SK-N-SH (cell line): ENCODE results near the gene ERRFI1. TPM values are rescaled to one million over a fixed set of nuclear protein-coding genes. Genes with fewer than 3 reads are reported as not detected.

Experiments used
- CTCF ChIA-PET: fragments of 300-600, 350-600 bp; formaldehyde crosslinking; extraction: SDS; loops from one replicate; lab custom pipeline; 2021; lab: Yijun Ruan, JAX
- POLR2A ChIA-PET: fragments of 350-600 bp; sonication (Branson Sonifier 250); formaldehyde crosslinking; extraction: SDS; loops from one replicate; lab custom pipeline; 2020; ENCODE audit warnings: antibody characterized with exemption, inconsistent platforms; lab: Yijun Ruan, JAX
- DNase-seq: peaks from one replicate; pipeline ENCODE4 v3.0.0; 2012
- H2AFZ ChIP-seq: fragments of 200-600 bp; sonication (generic); 2 replicates; pipeline ENCODE4 v1.8.1; 2016; ENCODE audit warnings: antibody characterized with exemption, mild to moderate bottlenecking, low read depth
- H3F3A ChIP-seq: fragments of 200-600 bp; sonication (generic); replicated peaks from 2 replicates; pipeline ENCODE3; 2016; ENCODE audit warnings: antibody characterized with exemption, mild to moderate bottlenecking; ENCODE audit not compliant: insufficient read depth
- H3K27ac ChIP-seq, 2 experiments: fragments of 200-500 bp in 1 of 2; fragments of 200-600 bp in 1 of 2; sonication (Bioruptor generic) in 1 of 2; sonication (generic), shearing (Covaris generic) in 1 of 2; 2 replicates each; pipeline versions ENCODE4 v1.5.1 to v1.6.1; 2014 to 2016; ENCODE audit warnings: low read depth in 2 of 2, inconsistent platforms in 1 of 2, low read length in 1 of 2, mild to moderate bottlenecking in 1 of 2, mixed read lengths in 1 of 2
- H3K27me3 ChIP-seq: fragments of 200-600 bp; sonication (generic), shearing (Covaris generic); 2 replicates; pipeline ENCODE4 v1.6.1; 2016; ENCODE audit warnings: mixed run types; ENCODE audit not compliant: insufficient read depth
- H3K36me3 ChIP-seq, 2 experiments: fragments of 200-500 bp in 1 of 2; fragments of 200-600 bp in 1 of 2; sonication (Bioruptor generic) in 1 of 2; sonication (generic) in 1 of 2; replicated peaks in 1 of 2; 2 replicates each; pipeline versions ENCODE3 to v1.5.1; 2014 to 2016; ENCODE audit warnings: low read length in 1 of 2, mild to moderate bottlenecking in 1 of 2; ENCODE audit not compliant: insufficient read depth in 2 of 2, control insufficient read depth in 1 of 2
- H3K4me1 ChIP-seq, 2 experiments: fragments of 200-500 bp in 1 of 2; fragments of 200-600 bp in 1 of 2; sonication (Bioruptor generic) in 1 of 2; sonication (generic), shearing (Covaris generic) in 1 of 2; 2 replicates each; pipeline versions ENCODE4 v1.5.1 to v1.6.1; 2014 to 2016; ENCODE audit warnings: low read depth in 1 of 2, low read length in 1 of 2, mixed run types in 1 of 2; ENCODE audit not compliant: insufficient read depth in 2 of 2, control insufficient read depth in 1 of 2
- H3K4me2 ChIP-seq: fragments of 200-600 bp; sonication (generic), shearing (Covaris generic); 2 replicates; pipeline ENCODE4 v1.6.1; 2017; ENCODE audit warnings: mixed run types
- H3K4me3 ChIP-seq, 2 experiments: fragments of 200-500 bp in 1 of 2; fragments of 200-600 bp in 1 of 2; sonication (Bioruptor generic) in 1 of 2; sonication (generic), shearing (Covaris generic) in 1 of 2; 2 replicates each; pipeline versions ENCODE4 v1.5.1 to v1.8.1; 2014 to 2016; ENCODE audit warnings: low read depth in 2 of 2, inconsistent platforms in 1 of 2, low read length in 1 of 2, mild to moderate bottlenecking in 1 of 2, mixed read lengths in 1 of 2, moderate library complexity in 1 of 2
- H3K79me2 ChIP-seq: fragments of 200-600 bp; sonication (generic); 2 replicates; pipeline ENCODE4 v1.8.1; 2017; ENCODE audit warnings: mild to moderate bottlenecking; ENCODE audit not compliant: insufficient read depth
- H3K9ac ChIP-seq: fragments of 200-600 bp; sonication (generic); 2 replicates; pipeline ENCODE4 v1.6.1; 2017; ENCODE audit warnings: mixed run types
- H3K9me2 ChIP-seq: fragments of 200-600 bp; sonication (generic); 2 replicates; pipeline ENCODE4 v1.6.1; 2017; ENCODE audit warnings: mixed run types
- H3K9me3 ChIP-seq: fragments of 200-600 bp; sonication (generic); 2 replicates; pipeline ENCODE4 v1.6.1; 2017; ENCODE audit warnings: mixed run types, mild to moderate bottlenecking, moderate library complexity
- H4K20me1 ChIP-seq: fragments of 200-600 bp; sonication (generic); 2 replicates; pipeline ENCODE4 v1.6.1; 2017; ENCODE audit warnings: mild to moderate bottlenecking, mixed run types; ENCODE audit not compliant: insufficient read depth
- ELF1 ChIP-seq: IDR thresholded peaks from 2 replicates; pipeline ENCODE4 v1.4.0; 2012
- EP300 ChIP-seq, 2 experiments: IDR thresholded peaks; 2 replicates each; pipeline versions ENCODE4 v1.4.0 to v1.6.1; 2012; ENCODE audit warnings: borderline replicate concordance in 1 of 2, low read depth in 1 of 2, low read length in 1 of 2
- GABPA ChIP-seq: IDR thresholded peaks from 2 replicates; pipeline ENCODE4 v1.4.0; 2012; ENCODE audit warnings: low read depth, mild to moderate bottlenecking
- RCOR1 ChIP-seq: fragments of 150-350 bp; IDR thresholded peaks from 2 replicates; pipeline ENCODE4 v1.6.1; 2017; ENCODE audit warnings: antibody characterized with exemption, low read length
- WGBS: methylation state at CpG from one replicate; pipeline ENCODE4 v1.1.6; 2017; ENCODE audit warnings: low lambda C conversion rate; 5-methylcytosine and 5-hydroxymethylcytosine counted together
- polyA plus RNA-seq, 3 experiments: library from polyadenylated mRNA; depleted of rRNA; stranded (reverse); fragments of >200 nt; gene quantifications; 2 replicates each; pipeline ENCODE4 v1.2.3, GENCODE V29; 2012
- small RNA-seq, 7 experiments: library from RNA; depleted of rRNA; stranded (forward); fragments of <200 nt; gene quantifications; one replicate each; pipeline ENCODE3, GENCODE V24; 2012
- TF ChIP-seq, protein P1 (sequence below): IDR thresholded peaks from 2 replicates; pipeline ENCODE4 v1.6.1; 2012; ENCODE audit warnings: mild to moderate bottlenecking, low read depth, low read length, moderate library complexity
- TF ChIP-seq, protein P2 (sequence below): fragments of 200-600 bp; sonication (generic); IDR thresholded peaks from 2 replicates; pipeline ENCODE4 v1.6.1; 2017; ENCODE audit warnings: antibody characterized with exemption, mild to moderate bottlenecking, moderate library complexity

Gene ERRFI1
- polyA plus RNA-seq, 1 of the 3 experiments (the other 2 are of a cell fraction) = 65.6 TPM

DNA sequence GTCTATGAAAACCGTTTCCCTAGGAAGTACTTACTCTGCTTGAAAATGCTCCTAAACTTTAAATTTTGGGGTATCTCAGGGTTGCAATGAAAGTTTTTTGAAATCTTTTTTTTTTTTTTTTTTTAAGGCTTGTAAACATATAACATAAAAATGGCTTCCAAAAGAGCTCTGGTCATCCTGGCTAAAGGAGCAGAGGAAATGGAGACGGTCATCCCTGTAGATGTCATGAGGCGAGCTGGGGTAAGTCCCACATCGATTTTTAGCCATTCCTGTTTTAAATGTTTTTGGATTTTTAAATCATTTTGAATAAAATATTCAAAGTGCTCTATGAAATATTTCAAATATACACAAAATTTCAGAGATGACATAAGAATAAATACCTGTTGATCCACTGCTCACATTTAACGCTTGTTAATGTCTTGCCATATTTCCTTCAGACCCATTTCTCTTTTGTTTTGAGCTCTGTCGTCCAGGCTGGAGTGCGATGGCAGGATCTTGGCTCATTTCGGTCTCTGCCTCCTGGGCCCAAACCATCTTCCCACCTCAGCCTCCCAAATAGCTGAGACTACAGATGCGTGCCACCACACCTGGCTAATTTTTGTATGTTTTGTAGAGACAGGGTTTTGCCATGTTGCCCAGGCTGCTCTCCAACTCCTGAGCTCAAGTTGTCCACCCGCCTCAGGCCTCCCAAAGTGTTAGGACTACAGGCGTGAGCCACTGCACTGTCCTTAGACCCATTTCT, 63.3 kb downstream of the ERRFI1 start (continued):
- TF ChIP-seq GABPA = no peak
- TF ChIP-seq ELF1 = no peak
- TF ChIP-seq, protein P1, sequence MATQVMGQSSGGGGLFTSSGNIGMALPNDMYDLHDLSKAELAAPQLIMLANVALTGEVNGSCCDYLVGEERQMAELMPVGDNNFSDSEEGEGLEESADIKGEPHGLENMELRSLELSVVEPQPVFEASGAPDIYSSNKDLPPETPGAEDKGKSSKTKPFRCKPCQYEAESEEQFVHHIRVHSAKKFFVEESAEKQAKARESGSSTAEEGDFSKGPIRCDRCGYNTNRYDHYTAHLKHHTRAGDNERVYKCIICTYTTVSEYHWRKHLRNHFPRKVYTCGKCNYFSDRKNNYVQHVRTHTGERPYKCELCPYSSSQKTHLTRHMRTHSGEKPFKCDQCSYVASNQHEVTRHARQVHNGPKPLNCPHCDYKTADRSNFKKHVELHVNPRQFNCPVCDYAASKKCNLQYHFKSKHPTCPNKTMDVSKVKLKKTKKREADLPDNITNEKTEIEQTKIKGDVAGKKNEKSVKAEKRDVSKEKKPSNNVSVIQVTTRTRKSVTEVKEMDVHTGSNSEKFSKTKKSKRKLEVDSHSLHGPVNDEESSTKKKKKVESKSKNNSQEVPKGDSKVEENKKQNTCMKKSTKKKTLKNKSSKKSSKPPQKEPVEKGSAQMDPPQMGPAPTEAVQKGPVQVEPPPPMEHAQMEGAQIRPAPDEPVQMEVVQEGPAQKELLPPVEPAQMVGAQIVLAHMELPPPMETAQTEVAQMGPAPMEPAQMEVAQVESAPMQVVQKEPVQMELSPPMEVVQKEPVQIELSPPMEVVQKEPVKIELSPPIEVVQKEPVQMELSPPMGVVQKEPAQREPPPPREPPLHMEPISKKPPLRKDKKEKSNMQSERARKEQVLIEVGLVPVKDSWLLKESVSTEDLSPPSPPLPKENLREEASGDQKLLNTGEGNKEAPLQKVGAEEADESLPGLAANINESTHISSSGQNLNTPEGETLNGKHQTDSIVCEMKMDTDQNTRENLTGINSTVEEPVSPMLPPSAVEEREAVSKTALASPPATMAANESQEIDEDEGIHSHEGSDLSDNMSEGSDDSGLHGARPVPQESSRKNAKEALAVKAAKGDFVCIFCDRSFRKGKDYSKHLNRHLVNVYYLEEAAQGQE = no peak
- TF ChIP-seq, protein P2, sequence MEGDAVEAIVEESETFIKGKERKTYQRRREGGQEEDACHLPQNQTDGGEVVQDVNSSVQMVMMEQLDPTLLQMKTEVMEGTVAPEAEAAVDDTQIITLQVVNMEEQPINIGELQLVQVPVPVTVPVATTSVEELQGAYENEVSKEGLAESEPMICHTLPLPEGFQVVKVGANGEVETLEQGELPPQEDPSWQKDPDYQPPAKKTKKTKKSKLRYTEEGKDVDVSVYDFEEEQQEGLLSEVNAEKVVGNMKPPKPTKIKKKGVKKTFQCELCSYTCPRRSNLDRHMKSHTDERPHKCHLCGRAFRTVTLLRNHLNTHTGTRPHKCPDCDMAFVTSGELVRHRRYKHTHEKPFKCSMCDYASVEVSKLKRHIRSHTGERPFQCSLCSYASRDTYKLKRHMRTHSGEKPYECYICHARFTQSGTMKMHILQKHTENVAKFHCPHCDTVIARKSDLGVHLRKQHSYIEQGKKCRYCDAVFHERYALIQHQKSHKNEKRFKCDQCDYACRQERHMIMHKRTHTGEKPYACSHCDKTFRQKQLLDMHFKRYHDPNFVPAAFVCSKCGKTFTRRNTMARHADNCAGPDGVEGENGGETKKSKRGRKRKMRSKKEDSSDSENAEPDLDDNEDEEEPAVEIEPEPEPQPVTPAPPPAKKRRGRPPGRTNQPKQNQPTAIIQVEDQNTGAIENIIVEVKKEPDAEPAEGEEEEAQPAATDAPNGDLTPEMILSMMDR = no peak
- TF ChIP-seq RCOR1 = no peak

DNA sequence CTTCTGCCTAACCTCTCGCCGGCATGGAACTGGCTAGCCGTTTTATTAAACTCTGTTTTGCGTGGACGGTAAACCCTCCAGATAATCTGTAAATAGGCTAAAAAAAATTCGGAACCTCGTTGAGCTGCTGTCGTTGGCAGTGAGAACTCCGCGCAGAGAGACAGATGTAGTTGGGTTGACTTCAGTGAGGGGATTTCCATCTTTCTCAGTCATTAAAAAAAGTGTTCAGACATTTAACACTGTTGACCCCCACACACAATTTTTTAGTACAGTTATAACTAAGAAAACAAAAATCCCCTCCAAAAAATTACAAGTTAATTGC, 64.1 kb downstream of the ERRFI1 start:
- Histone ChIP-seq H3K27me3 (no peaks in the 10 kb centered on the region), H3K4me1 (peaks cover 0 to 4% of the 10 kb centered on the region in 2 experiments; a peak in 2 of 4 replicates), H3K27ac (peak overlapping the region; percentile 79 to 81)
- 0% methylated on average over 10 of the region's 10 CpGs for WGBS
- TF ChIP-seq EP300 (IDR thresholded peaks at IDR 0.05; ENCODE audit: borderline replicate concordance in 1 of 2, low read depth in 1 of 2, low read length in 1 of 2) = no peak
- TF ChIP-seq, all 33 proteins: peak for 0
- Histone ChIP-seq H3K9me3 (no peaks in the 10 kb centered on the region), H3F3A (peaks cover 11% of the 10 kb centered on the region), H3K79me2 (peaks cover 52% of the 10 kb centered on the region), H3K36me3 (peaks cover 30 to 32% of the 10 kb centered on the region in 2 experiments), H4K20me1 (0 out of 2 replicates have a peak, but pooled peaks cover under 1% of the 10 kb centered on the region), H3K9me2 (no peaks in the 10 kb centered on the region), H3K4me3 (peak overlapping the region; percentile 71 to 72), H3K4me2 (peak overlapping the region; percentile 72), H2AFZ (peak overlapping the region; percentile 43), H3K9ac (peak overlapping the region; percentile 91)
- peak; percentile 33 for DNase-seq
- POLR2A ChIA-PET = interaction anchor here (1.0 to 1.4 kb wide), 2 partner anchors 13 to 293 kb away, joined by 5 to 8 read pairs; no protein-coding TSS in a partner anchor
- CTCF ChIA-PET = interaction anchor here (1.0 to 3.1 kb wide), 2 partner anchors 14 to 53 kb away, joined by 3 to 17 read pairs; no protein-coding TSS in a partner anchor

Small RNA genes within 50 kb of the gene (small RNA-seq; reads per million reads assigned to genes)
- 0 reads per million in 7 experiments for gene RF00019

Other genes with a start within 250 kb of the ERRFI1 start
- 6.0 and 7.3 TPM in 2 replicates for gene PER3, start 242.0 kb downstream of the ERRFI1 start, polyA plus RNA-seq (2012; rRNA removed)
- gene UTS2, start 173.2 kb downstream of the ERRFI1 start, polyA plus RNA-seq (2012; rRNA removed) = 0.13 TPM in 1 of 2 replicates, not detected in the other
- gene TNFRSF9, start 85.5 kb downstream of the ERRFI1 start, polyA plus RNA-seq (2012; rRNA removed) = 2.9 and 5.1 TPM in 2 replicates
- 415 and 421 TPM in 2 replicates for gene PARK7, start 64.6 kb downstream of the ERRFI1 start, polyA plus RNA-seq (2012; rRNA removed)